CD4-positive, alpha-beta T cell treated with Interleukin-10 for 1 hour (primary cell): ENCODE measurements around the gene IRGQ.
"Not testable (repeated sequence)": the region's sequence is repeated elsewhere in the genome, so short reads cannot be mapped to it uniquely, and the experiment has no call there.

Experiments
- DNase-seq: peaks from one replicate; pipeline ENCODE4 v3.0.0-alpha.2; 2020

IRGQ gene, protein sequence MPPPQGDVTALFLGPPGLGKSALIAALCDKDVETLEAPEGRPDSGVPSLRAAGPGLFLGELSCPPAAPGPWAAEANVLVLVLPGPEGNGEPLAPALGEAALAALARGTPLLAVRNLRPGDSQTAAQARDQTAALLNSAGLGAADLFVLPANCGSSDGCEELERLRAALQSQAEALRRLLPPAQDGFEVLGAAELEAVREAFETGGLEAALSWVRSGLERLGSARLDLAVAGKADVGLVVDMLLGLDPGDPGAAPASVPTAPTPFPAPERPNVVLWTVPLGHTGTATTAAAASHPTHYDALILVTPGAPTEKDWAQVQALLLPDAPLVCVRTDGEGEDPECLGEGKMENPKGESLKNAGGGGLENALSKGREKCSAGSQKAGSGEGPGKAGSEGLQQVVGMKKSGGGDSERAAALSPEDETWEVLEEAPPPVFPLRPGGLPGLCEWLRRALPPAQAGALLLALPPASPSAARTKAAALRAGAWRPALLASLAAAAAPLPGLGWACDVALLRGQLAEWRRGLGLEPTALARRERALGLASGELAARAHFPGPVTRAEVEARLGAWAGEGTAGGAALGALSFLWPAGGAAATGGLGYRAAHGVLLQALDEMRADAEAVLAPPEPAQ

DNA sequence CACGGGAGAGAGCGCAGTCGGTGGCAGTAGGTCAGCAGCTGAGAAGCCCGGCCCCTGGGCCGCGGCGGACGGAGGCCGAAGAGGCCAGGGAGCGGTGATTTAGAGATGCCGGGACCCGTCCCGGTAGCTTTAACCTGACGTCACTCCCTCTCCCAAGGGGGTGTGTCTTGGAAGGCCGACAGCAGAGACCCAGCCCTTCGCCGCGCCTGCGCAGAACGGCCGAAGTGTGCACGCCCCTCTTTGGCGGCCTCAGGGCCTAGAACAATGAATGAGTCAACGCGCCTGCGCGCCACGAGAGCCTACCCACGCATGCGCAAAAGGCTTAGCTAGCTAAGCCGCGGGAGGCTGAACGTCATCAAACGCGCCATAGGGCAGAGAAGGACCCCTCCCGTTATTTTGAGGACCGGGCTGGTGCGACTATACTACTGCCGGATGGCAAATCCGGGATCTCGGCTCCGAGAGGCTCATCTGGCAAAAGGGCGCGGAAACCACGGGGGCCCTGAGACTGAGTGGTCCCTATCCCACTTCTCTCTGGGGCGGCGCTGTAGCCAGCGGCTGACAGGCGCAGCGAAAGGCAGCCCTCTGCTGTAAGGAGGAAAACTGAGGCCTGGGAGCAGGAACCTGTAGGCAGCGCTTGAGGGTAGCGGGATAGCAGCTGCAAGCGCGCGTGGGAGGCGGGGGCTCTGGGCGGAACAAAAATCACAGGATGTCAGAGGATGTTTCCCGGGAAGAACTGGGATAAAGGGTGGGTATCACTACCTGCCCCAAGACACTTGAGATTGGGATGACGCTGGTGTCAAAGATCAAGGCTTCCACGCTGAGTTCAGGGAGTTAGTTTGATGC is at the start of gene IRGQ, which contains the start of gene ZNF576:
IRGQ (minus strand) TSS at position 136 of the 843 bp plus-strand sequence. CDS start 796 bp downstream, outside the sequence.
ZNF576 (plus strand) TSS at position 597 of the 843 bp plus-strand sequence. CDS start 514 bp downstream, outside the sequence.
- peak; percentile 100 for DNase-seq

DNA sequence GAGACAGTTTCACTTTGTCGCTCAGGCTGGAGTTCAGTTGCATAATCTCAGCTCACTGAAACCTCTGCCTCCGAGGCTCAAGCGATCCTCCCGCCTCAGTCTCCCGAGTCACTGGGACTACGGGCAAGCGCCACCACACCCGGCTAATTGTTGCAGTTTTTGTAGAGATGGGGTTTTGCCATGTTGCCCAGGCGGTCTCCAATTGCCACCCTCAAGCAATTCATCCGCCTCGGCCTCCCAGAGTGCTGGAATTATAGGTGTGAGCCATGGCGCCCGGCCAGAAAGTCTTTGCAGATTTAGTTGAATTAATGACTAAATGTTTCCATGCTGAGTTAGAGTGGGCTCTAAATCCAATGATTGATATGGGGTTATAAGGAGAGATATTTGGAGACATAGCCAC is 48.2 kb upstream of the IRGQ start:
- DNase-seq: no peak

DNA sequence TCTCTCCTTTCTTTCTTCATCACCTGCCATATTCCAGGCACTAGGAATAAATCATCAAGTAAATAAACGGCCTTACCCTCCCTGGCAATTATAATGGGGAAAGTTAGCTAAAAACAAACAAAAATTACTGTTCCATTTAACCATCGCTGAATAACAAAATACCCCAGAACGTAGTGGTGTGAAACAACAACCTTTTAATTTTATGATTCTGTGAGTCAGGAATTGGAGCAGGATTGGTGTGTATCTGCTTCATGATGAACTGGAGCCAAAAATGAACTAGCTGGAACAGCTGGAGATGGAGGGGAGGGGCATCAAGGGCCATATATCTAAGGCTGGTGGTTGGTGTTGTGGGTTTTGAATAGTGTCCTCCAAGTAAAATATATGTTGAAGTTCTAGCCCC is 47.4 kb upstream of the IRGQ start:
- no peak for DNase-seq

DNA sequence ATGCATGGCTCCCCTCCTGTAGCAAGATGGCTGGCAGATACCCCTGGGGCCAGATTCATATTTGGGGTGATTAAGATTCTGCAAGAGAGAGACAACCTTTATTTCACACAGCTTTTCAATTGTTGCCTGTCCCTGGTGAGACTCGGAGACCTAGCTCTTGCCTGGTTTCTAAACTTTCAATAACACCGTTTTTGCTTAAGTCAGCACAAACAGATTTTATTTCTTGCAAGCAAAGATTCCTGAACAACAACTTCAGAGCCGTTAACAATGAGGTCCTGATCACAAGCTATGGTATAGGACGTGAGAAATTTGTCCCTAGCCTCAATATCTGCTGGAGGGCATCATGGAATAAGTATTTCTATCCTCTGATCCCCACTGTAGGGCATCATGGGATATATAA is 46.6 kb upstream of the IRGQ start:
- DNase-seq: no peak

DNA sequence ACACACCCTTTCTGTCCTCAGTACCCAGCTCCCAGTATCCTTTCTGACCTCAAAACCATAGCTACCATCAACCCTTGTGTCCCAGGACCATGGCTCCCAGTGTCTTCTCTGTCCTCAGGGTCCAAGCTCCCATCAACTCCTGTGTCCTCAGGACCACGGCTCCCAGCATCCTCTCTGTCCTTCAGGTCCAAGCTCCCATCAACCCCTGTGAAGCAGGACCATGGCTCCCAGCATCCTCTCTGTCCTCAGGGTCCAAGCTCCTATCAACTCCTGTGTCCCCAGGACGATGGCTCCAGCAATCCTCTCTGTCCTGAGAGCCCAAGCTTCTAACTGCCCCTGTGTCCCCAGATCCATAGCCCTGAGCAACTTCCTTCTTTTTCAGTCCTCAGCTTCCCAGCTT is 45.4 kb upstream of the IRGQ start:
- DNase-seq: no peak

DNA sequence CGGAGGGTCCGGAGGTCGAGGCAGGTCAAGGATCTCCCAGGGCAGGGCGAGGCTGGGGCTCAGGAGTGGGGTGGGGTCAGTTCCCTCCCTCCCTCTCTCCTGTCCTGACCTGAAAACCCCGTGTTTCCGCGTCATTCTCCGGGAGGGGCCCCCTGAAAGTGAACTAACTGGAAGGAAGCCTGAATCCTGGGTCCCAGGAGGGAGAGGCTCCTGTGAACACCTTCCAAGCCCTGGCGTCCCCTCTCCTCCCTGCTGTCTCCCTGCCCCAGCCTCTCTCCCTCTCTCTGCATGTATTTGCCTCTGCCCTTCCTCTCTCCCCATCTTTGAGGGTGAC is 44.5 kb upstream of the IRGQ start:
- DNase-seq: no peak

DNA sequence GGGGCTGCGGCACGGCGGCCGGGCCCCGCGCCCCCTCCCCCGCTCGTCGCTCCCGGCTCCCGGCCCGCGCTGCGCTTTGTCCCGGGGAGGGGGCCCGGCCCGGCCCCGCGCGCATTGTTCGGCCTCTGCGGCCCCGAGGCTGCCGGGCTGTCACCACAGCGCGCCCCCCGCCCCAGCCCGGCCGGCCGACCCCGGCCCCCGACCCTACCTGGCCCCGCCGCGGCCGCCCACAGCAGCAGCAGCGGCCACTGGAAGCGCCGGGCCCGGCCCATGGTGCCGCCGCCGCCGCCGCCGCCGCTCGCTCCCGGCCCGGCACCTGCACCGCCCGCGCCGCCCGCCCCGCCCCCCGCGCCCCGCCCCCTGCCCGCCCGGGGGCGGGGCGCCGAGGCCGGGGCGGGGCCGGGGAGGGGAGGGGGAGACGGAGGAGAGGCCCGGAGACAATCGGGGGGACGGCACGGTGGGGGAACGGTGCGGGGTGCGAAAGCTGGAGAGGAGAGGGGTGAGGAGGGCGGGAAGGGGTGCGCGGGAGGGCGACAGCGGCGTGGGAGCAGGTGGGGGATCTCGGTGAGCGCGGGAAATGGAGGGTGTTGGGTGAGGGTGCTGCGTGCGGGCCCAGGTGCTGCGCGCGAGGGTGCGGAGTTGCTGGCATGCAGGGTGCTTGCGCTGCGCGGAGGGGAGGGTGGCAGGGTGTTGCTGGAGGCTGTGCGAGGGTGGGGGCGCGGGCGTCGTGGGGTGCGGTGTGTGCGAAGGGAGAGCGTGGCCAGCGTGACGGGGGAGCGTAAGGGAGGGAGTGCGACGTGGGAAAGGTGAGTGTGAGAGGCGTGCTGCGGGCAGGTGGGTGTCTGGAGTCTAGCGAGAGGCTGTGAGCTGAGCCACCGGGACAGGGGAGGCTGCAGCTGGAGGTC is 43.8 kb upstream of the IRGQ start, which contains the start of gene CADM4:
CADM4 (minus strand) TSS at position 332 of the 905 bp plus-strand sequence; CDS start at position 272, 60 bp downstream.
- peak; percentile 66 for DNase-seq

DNA sequence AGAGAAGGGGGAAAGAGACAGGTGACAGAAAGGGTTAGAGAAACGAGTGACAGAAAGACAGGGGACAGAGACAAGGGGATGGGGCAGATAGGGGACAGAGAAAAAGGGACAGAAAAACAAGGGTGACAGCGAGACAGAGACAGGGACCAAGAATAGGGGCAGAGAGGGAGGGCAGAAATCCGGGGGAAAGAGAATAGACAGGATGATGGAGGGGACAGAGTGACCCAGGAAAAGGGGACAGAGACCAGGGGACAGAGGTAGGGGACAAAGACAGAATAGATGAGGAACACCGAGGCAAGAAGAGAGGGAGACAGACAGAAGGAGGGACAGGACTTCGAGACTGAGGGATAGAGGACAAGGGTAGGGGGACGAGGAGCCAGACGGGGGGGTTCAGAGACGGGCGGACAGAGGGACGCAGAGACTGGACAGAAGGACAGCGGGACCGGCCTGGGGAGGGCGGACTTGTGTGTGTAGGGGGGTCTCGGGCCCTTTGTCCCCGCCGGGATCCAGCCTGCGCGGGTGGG is 43.1 kb upstream of the IRGQ start:
- DNase-seq: no peak

DNA sequence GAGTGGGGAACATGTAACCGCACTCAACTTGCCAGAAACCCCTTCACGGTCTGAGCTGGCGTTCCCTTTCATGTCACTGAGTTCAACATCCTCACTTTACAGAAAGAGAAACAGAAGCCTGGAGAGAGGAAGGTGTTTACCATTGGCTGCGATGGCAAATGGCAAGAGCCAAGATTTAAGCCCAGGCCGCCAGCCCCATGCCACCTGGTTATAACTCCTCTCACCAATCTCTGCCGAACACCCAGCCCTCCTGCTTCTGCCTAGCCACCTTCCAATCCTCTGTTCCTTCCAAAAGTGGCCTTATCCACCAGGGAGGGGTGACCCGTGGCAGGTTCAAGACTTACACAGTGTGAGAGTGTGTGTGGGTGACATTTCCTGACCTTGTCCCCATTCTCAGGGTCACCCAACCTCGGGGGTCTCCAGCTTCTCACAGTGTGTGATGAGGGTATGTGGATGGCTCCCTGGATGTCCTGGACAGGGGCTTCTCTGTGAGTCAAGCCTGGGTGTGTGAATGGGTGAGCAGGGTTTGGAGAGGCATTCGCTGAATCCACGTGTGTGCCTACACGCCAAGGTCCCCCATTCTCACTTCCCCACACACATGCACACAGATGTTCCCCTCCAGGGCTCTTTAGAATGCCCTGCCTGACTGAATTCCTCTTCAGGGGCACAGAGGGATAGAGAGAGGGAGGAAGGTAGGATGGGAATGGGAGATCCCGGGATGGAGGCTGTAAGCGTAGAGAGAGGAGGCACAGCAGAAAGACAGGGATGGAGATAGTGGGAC is 42.5 kb upstream of the IRGQ start:
- DNase-seq: no peak

DNA sequence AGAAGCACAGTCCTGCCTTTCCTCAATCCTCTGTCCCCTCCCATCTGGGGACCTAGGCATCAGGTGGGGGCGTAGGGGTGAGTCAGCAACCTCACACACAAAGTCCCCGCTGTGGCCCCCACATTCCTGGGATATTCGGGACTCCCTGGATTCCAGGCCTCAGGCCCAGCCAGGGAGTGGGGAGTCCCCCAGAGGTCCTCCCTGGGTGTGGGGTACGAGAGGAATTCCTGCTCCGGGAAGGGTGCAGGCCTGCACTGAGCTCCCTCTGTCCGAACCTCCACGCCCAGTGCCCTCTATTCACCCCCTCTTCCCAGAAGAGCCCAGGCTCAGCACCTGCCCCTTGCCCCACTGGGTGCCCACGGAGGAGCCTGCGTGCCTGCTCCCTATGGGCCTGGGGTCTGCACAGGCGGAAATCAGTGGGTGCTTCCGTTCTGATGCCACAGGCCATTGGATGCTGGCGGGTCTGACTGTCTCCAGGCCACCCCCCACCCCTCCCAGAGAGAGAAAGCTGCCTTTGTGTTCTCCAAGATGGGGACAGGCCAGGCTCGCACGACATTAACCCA is 40.3 kb upstream of the IRGQ start:
- no peak for DNase-seq

DNA sequence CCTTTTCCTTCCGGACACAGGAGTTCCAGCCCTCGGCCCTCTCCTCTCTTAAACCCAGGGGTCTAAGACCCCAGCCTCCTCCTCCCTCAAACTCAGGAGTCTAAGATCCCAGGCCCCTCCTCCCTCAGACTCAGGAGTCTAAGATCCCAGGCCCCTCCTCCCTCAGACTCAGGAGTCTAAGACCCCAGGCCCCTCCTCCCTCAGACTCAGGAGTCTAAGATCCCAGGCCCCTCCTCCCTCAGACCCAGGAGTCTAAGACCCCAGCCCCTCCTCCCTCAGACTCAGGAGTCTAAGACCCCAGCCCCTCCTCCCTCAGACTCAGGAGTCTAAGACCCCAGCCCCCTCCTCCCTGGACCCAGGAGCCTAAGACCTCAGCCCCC is 39.6 kb upstream of the IRGQ start:
- DNase-seq: not testable (repeated sequence)

DNA sequence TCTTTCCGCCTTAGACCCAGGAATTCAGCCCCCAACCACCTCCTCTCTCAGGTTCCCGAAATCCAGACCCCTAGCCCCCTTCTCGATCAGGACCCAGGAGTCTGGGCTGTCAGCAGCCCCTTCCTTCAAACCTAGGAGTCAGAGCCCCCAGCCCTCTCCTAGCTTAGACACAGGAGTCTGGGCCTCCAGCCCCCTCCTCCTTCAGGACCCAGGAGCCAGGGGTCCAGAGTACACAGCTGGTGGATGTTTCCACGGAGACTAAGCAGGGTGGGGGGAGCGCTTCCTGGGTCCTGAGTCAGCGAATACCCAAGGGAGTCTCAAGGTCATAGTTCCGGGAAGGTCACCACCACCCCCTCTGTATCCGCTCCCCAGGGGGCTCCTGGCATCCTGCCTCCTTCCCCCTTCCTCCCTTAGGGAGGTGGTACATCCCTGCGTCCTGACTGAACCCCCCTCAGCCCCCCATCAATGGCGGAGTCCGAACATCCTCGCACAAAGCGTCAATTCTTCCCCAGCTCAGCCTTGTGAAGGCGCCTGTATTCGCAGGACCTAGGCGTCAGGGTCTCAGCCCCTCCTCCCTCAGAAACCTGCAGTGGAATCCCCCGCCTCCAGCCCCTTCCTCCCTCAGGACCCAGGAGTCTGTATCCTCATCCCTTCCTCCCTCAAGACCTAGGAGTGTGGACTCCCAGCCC is 39.1 kb upstream of the IRGQ start:
- DNase-seq: no peak

DNA sequence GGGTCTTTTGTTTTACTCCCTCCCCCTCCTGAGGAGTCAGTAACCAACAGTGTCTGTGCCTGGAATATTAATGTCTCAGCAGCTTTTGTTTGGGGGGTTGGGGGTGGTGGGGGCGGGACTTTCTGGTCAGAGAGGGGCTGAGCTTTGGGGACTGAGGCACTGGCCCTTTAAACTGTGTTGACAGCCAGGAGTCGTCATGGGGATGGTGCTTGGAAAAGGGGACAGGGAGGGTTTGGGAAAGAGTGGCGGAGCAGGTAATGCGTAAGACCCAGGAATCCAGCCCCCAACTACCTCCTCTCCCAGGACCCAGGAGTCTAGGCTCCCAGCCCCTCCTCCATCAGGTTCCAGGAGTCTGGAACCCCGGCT is 38.6 kb upstream of the IRGQ start:
- DNase-seq: no peak

DNA sequence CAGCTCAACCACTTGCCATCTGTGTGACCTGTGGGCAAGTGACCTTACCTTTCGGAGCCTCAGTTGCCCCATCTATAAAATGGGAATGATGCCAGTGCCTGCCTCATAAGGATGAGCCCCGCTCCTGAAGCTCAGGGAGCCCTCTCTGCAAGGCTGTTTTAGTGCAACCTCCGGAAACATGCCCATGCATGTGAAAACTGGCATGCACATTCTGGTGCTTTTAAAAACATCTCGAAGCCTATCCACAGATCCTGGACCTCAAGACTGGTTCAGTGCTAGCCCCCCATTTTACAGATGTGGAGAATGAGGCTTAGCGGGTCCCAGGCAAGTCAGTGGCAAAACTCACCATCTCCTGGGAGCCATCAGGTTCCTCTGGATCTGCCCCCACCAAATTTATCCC is 38.1 kb upstream of the IRGQ start:
- no peak for DNase-seq

DNA sequence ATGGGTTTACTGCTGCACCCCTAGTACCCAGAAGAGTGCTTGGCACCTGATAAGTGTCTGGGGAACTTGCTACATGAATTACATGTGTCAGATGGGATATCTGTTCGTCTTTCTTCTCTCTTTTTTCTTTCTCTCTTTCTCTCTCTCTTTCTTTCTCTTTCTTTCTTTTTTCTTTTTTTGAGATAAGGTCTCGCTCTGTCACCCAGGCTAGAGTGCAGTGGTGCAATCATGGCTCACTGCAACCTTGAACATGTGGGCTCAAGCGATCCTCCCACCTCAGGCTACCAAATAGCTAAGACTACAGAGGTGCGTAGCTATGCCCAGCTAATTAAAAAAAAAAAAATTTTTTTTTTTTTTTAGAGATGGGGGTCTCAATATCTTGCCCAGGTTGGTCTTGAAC is 37.6 kb upstream of the IRGQ start:
- no peak for DNase-seq

DNA sequence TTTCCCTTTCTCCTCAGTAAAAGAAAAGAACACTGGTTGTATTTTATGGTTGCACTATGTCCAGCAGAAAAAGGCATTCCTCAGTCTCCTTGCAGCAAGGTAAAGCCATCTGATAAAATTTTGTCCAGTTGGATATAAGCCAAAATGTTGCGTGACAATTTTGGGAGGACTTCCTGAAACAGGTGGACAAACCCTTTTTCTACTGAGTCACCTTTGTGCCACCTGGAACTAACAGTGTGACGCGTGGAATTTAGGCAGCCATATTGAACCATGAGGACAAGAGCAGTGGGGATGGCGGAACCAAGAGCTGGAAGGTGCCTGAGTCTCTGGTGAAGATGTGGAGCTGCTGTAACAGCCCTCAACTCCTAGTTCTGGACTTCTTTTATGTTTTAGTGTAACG is 35.6 kb upstream of the IRGQ start:
- DNase-seq: no peak

DNA sequence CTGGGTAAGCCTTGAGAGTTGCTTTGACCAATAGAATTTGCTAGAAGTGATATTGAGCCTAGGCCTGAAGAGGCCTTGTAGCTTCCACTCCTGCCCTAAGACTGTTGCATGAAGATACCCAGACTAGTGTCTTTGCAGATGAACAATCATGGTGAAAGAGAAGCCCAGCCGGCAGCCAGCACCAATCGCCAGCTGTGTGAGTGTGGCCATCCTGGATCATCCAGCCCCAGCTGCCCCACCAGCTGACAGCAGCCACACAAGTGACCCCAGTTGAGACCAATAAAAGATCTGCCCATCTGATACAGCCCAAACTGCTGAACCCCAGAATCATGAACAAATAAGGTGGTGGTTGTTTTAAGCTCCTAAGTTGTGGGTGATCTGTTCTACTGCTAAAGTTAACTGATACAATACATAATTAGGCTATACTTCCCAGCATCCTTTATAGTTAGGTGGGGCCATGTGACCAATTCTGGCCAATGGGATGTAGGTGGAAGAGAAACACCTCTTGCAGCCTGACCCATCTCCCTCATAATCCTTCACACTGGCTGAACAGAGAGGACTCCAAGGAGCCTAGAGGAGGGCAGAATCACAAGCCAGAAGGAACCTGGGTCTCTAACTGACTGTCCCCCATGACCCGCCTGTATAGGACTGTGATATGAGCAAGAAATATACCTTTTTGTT is 32.9 kb upstream of the IRGQ start:
- no peak for DNase-seq

DNA sequence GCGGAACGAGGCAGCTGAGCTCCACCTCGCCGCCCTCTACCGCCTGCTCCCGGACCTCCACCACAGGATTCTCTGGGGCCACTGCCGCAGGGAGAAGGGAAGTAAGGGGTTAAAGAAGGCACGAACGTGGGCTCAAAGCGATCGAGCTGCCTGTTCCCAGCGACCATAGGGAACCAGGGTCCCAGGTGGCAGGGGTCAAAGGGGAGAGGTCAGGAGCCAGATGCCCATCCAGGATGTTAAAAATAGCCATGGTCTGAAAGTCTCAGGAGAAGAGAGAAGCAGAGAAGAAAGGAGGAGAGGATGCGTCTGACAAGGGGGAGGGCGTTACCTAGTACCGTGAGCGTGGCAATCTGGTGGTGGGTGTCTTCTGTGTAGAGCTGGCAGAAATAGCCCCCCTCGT is 30.9 kb upstream of the IRGQ start:
- no peak for DNase-seq

DNA sequence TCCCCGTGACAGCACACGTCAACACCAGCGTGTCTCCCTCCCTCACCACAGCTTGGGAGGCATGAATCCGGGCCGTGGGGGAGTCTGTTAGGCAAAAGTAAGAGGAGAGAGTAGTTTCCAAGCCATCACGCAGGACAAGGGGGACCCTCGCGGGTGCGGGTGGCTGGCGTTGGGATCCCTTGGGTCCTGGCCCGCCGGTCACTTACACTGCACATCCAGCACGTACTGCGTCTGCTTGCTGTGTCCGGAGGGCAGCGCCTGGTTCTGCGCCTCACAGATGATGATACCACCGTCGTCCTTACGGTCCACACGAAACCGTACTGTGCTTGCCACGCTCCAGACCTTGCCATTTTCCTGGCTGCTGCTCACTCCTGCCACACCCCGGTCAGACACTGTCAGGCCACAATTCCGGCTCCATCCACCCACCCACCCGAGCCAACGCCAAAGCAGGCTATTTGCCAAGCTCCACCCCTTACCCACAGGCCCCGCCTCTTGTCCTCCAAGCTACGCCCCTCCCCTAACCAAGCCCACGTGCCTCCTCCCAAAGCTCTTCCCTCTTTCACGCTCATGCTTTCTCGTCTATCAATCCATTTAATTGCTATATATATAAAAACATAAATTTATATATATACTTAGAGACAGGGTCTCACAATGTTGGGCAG is 30.1 kb upstream of the IRGQ start:
- DNase-seq: peak; percentile 15
